Endothelial cell of umbilical vein (primary cell): ENCODE data around the gene AGMO.

Experiments
- CTCF ChIP-seq, 2 donors: IDR thresholded peaks; 1 replicate in 1 of 2; 2 replicates in 1 of 2; pipeline ENCODE4 v1.5.1; 2011; ENCODE audit warnings: low read length in 2 of 2, mild to moderate bottlenecking in 2 of 2, moderate library complexity in 2 of 2, control low read depth in 1 of 2, inconsistent platforms in 1 of 2, low read depth in 1 of 2; ENCODE audit not compliant: insufficient read depth in 1 of 2; ENCODE audit errors: extremely low read depth in 1 of 2
- EZH2 ChIP-seq: IDR thresholded peaks from 2 replicates; pipeline ENCODE4 v1.6.1; 2012; ENCODE audit warnings: borderline replicate concordance, low read depth, mild to moderate bottlenecking, moderate library complexity, low read length, inconsistent platforms; ENCODE audit not compliant: severe bottlenecking
- JUN ChIP-seq: IDR thresholded peaks from 2 replicates; pipeline ENCODE4 v1.6.1; 2011; ENCODE audit warnings: borderline replicate concordance, low read depth; ENCODE audit not compliant: insufficient read length, insufficient read depth
- MYC ChIP-seq: IDR thresholded peaks from one replicate; pipeline ENCODE4 v1.6.1; 2011; ENCODE audit warnings: mild to moderate bottlenecking, low read depth, low read length
- POLR2A ChIP-seq: IDR thresholded peaks from 2 replicates; pipeline ENCODE4 v1.6.1; 2012; ENCODE audit warnings: low read depth, mild to moderate bottlenecking, control low read depth, low read length
- POLR2AphosphoS5 ChIP-seq: IDR thresholded peaks from 2 replicates; pipeline ENCODE4 v1.6.1; 2012; ENCODE audit warnings: low read depth, mild to moderate bottlenecking, control low read depth, low read length, moderate library complexity; ENCODE audit not compliant: insufficient read depth

- TF ChIP-seq POLR2AphosphoS5 (no peak), POLR2A (no peak), CTCF (IDR thresholded peaks at IDR 0.05; ENCODE audit: extremely low read depth in 1 of 2, insufficient read depth in 1 of 2, low read depth in 1 of 2, low read length in 2 of 2) (no peak), MYC (no peak), EZH2 (no peak), JUN (no peak)
Observed at GRCh38 chr7:15218261-15218660, 343.6 kb downstream of the AGMO start.
